Kidney epithelial cell (primary cell): Measurements from ENCODE around the gene UBLCP1. TPM values are rescaled to one million over a fixed set of nuclear protein-coding genes. Genes with fewer than 3 reads are reported as not detected.
A peak's percentile ranks its signal among the peaks of the same experiment; 100 is the strongest.
"Not testable (repeated sequence)": the region's sequence is repeated elsewhere in the genome, so short reads cannot be mapped to it uniquely, and the experiment has no call there.

ENCODE experiments used
- DNase-seq: peaks from one replicate; pipeline ENCODE4 v3.0.0-alpha.2; 2010; ENCODE audit warnings: low read depth
- H3K27me3 ChIP-seq: 2 replicates; pipeline ENCODE4 v1.6.0; 2011; ENCODE audit warnings: low read length; ENCODE audit not compliant: control insufficient read depth, insufficient read depth
- H3K36me3 ChIP-seq: 2 replicates; pipeline ENCODE4 v1.5.1; 2011; ENCODE audit warnings: low read length; ENCODE audit not compliant: control insufficient read depth, insufficient read depth
- H3K4me3 ChIP-seq: 2 replicates; pipeline ENCODE4 v1.5.1; 2011; ENCODE audit warnings: low read depth, mild to moderate bottlenecking, control low read depth, low read length
- total RNA-seq: library from RNA; depleted of rRNA; stranded (reverse); fragments of >200 nt; gene quantifications from 2 replicates; pipeline ENCODE4 v1.2.3, GENCODE V29; 2015
- TF ChIP-seq, protein P1 (sequence below): IDR thresholded peaks from 2 replicates; pipeline ENCODE4 v1.5.1; 2011; ENCODE audit warnings: mild to moderate bottlenecking, moderate library complexity, low read length, control low read depth, inconsistent platforms; ENCODE audit not compliant: insufficient read depth, poor library complexity, severe bottlenecking

UBLCP1 gene
- total RNA-seq, 1 donor from 2014 or later: 46.0 TPM

GRCh38 chr5:159273923-159274322 is 10.8 kb downstream of the UBLCP1 start:
- H3K36me3 ChIP-seq: no peaks in the 10 kb centered on the region

DNA sequence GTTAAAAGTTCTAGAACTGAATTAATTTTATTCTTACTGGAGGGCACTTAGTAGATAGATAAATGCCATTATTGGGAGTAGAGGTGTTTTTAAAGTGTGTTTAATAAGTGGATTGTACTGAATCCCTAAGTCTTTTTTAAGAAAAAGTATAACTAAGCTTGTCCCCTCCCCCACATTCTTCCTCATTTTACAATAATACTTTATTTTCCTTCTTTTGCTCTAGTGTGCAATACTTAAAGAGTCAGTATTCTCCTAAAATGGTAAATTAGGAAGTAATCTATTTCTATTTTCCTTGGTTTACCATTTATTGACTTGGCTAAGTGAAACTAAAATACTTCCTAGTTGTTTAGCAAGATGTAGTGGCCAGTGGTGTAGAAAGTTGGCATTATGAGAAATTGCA is 11.6 kb downstream of the UBLCP1 start:
- DNase-seq: no peak
- TF ChIP-seq, protein P1, sequence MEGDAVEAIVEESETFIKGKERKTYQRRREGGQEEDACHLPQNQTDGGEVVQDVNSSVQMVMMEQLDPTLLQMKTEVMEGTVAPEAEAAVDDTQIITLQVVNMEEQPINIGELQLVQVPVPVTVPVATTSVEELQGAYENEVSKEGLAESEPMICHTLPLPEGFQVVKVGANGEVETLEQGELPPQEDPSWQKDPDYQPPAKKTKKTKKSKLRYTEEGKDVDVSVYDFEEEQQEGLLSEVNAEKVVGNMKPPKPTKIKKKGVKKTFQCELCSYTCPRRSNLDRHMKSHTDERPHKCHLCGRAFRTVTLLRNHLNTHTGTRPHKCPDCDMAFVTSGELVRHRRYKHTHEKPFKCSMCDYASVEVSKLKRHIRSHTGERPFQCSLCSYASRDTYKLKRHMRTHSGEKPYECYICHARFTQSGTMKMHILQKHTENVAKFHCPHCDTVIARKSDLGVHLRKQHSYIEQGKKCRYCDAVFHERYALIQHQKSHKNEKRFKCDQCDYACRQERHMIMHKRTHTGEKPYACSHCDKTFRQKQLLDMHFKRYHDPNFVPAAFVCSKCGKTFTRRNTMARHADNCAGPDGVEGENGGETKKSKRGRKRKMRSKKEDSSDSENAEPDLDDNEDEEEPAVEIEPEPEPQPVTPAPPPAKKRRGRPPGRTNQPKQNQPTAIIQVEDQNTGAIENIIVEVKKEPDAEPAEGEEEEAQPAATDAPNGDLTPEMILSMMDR: no peak
- Histone ChIP-seq H3K27me3 (no peaks in the 10 kb centered on the region), H3K36me3 (no peaks in the 10 kb centered on the region), H3K4me3 (no peak overlapping the region)

More at GRCh38 chr5:159273923-159274322, 10.8 kb downstream of the UBLCP1 start:
- TF ChIP-seq, protein P1: no peak
- DNase-seq: no peak
- no peaks in the 10 kb centered on the region for H3K27me3 ChIP-seq
- H3K4me3 ChIP-seq: no peak overlapping the region

DNA sequence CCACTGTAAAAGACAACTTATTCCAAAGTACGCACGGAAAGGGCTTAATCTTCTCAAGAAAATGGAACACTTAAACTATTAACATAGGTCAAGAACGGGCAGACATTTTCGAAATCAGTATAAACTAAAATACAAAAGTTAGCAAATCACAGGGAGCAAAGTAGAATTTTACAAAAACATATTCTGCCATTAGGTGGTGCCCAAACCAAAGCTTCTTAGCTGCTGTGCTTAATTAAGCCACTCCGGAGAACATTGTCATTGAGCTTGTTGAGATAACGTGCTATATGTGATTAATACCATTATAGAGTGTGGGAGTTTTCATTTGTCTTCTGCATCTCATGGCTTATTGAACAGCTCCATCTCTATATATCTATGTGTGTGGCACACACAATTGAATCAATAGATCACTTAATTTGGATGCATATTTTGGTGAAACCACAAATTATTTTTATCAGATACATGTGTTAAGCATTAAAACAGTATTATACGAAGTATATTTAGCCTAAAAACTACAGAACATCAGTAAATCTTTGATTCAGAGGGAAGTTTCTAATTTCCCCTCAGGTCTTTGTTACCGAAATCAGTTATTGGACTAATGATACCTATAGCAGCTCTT is 23.4 kb downstream of the UBLCP1 start:
- no peak for DNase-seq
- no peaks in the 10 kb centered on the region for H3K27me3 ChIP-seq
- no peak overlapping the region for H3K4me3 ChIP-seq
- H3K36me3 ChIP-seq: no peaks in the 10 kb centered on the region
- TF ChIP-seq, protein P1: peak; percentile 35

- H3K4me3 ChIP-seq: no peak overlapping the region
- no peaks in the 10 kb centered on the region for H3K27me3 ChIP-seq
- TF ChIP-seq, protein P1: no peak
- no peak for DNase-seq
- no peaks in the 10 kb centered on the region for H3K36me3 ChIP-seq
Observed at GRCh38 chr5:159290741-159291140, 27.7 kb downstream of the UBLCP1 start.

- TF ChIP-seq, protein P1: no peak
- Histone ChIP-seq H3K4me3 (no peak overlapping the region), H3K27me3 (no peaks in the 10 kb centered on the region), H3K36me3 (no peaks in the 10 kb centered on the region)
- DNase-seq: no peak
Observed at GRCh38 chr5:159294921-159295320, 31.8 kb downstream of the UBLCP1 start.

GRCh38 chr5:159297300-159297699 is 34.2 kb downstream of the UBLCP1 start:
- H3K4me3 ChIP-seq, H3K36me3 ChIP-seq, H3K27me3 ChIP-seq, DNase-seq: not testable (repeated sequence)
